ENCODE results near the gene RPS6KB1. TPM values are rescaled to one million over a fixed set of nuclear protein-coding genes. Genes with fewer than 3 reads are reported as not detected.
"Not testable (repeated sequence)": the region's sequence is repeated elsewhere in the genome, so short reads cannot be mapped to it uniquely, and the experiment has no call there.

RPS6KB1 gene
- total RNA-seq, 1 donor from 2014 or later, result 9.3 TPM

DNA sequence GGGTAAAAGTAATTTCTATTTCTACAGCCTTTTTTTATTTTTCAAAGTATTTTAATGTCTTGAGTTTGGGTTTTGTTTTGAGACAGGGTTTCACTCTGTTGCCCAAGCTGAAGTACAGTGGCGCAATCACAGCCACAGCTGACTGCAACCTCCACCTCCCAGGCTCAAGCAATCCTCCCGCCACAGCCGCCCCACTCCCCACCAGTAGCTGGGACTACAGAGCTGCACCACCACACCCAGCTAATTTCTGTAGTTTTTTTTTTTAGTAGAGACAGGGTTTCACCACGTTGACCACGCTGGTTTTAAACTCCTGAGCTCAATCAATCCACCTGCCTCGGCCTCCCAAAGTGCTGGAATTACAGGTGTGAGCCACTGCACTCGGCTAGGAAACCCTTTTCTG lies 44.1 kb upstream of the RPS6KB1 start:
- DNase-seq (ENCODE audit: low spot score in 2 of 2), result no peak
- intact Hi-C loops (cut with DNase I), result no loop called here

GRCh38 chr17:59850311-59850710 lies 42.6 kb upstream of the RPS6KB1 start:
- H3K9me3 ChIP-seq; H3K27ac ChIP-seq; H3K4me3 ChIP-seq; DNase-seq (ENCODE audit: low spot score in 2 of 2); intact Hi-C loops (cut with DNase I); H3K27me3 ChIP-seq; H3K36me3 ChIP-seq: not testable (repeated sequence)
- peaks cover 0 to 44% of the 10 kb centered on the region in 2 donors for H3K4me1 ChIP-seq

More for the DNA sequence above, 44.1 kb upstream of the RPS6KB1 start:
- Histone ChIP-seq H3K27ac (no peak overlapping the region), H3K27me3 (no peaks in the 10 kb centered on the region), H3K4me3 (no peak overlapping the region), H3K9me3 (no peaks in the 10 kb centered on the region), H3K4me1 (peaks cover 0 to 46% of the 10 kb centered on the region in 2 donors), H3K36me3 (no peaks in the 10 kb centered on the region)
- TF ChIP-seq, protein P1, sequence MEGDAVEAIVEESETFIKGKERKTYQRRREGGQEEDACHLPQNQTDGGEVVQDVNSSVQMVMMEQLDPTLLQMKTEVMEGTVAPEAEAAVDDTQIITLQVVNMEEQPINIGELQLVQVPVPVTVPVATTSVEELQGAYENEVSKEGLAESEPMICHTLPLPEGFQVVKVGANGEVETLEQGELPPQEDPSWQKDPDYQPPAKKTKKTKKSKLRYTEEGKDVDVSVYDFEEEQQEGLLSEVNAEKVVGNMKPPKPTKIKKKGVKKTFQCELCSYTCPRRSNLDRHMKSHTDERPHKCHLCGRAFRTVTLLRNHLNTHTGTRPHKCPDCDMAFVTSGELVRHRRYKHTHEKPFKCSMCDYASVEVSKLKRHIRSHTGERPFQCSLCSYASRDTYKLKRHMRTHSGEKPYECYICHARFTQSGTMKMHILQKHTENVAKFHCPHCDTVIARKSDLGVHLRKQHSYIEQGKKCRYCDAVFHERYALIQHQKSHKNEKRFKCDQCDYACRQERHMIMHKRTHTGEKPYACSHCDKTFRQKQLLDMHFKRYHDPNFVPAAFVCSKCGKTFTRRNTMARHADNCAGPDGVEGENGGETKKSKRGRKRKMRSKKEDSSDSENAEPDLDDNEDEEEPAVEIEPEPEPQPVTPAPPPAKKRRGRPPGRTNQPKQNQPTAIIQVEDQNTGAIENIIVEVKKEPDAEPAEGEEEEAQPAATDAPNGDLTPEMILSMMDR (IDR thresholded peaks at IDR 0.05), result no peak

DNA sequence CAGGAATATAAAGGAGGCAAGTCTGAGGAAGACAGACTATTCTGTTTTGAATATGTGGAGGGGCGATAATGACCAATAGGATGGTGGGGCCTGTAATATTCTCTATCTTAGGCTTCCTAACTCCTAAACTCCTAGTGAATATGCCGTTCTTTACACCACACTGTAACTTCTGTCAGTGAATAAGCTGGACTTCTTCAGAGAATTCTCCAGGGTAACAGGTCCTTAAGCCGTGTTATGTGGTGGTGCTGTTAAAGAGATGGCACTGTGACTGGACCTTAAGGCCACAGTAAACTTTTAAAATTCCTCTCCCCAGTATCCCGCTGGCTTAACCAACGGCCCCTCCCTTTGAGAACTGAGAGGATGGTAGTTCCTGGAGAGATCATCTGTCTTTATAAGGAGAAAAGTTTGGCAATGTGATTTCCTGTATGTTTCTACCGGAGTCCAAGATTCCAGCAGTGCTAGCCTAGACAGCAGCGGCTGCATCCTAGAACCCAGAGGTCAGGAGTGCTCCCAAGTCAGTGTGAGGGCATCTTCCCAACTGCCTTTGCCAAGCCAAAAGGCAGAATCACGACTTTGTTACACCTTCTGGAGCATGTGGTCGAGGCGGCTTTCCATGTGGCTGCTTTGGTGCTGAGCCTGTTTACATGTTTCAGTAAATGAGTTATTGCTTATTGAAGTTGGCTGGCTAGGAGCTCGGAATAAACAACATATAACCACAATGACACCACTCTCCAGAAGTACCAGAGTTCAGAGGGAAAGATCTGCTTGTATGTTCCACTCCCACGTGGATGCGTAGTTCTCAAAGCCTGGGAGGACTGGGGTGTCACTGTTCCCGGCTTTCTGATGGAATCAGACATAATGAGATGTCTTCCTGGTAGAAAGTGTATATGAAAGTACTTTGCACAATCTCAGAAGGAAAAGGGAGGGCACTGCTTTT lies 41.2 kb upstream of the RPS6KB1 start:
- Histone ChIP-seq H3K27ac (peak overlapping the region; percentile 60 to 63), H3K9me3 (no peaks in the 10 kb centered on the region), H3K4me1 (peaks cover 0 to 40% of the 10 kb centered on the region in 2 donors), H3K27me3 (no peaks in the 10 kb centered on the region), H3K4me3 (no peak overlapping the region), H3K36me3 (no peaks in the 10 kb centered on the region)
- DNase-seq (ENCODE audit: low spot score in 2 of 2), result peak in 1 of 2 donors; percentile 63
- intact Hi-C loops (cut with DNase I), result no loop called here
- TF ChIP-seq, protein P1 (IDR thresholded peaks at IDR 0.05), result no peak

- H3K27me3 ChIP-seq; H3K4me3 ChIP-seq; H3K9me3 ChIP-seq; H3K36me3 ChIP-seq; intact Hi-C loops (cut with DNase I): not testable (repeated sequence)
- Histone ChIP-seq H3K27ac (peak overlapping the region; percentile 60 to 63), H3K4me1 (peaks cover 0 to 30% of the 10 kb centered on the region in 2 donors)
- DNase-seq (ENCODE audit: low spot score in 2 of 2), result peak in 1 of 2 donors; percentile 12
These were observed 40.1 kb upstream of the RPS6KB1 start for GRCh38 chr17:59852847-59853167.

DNA sequence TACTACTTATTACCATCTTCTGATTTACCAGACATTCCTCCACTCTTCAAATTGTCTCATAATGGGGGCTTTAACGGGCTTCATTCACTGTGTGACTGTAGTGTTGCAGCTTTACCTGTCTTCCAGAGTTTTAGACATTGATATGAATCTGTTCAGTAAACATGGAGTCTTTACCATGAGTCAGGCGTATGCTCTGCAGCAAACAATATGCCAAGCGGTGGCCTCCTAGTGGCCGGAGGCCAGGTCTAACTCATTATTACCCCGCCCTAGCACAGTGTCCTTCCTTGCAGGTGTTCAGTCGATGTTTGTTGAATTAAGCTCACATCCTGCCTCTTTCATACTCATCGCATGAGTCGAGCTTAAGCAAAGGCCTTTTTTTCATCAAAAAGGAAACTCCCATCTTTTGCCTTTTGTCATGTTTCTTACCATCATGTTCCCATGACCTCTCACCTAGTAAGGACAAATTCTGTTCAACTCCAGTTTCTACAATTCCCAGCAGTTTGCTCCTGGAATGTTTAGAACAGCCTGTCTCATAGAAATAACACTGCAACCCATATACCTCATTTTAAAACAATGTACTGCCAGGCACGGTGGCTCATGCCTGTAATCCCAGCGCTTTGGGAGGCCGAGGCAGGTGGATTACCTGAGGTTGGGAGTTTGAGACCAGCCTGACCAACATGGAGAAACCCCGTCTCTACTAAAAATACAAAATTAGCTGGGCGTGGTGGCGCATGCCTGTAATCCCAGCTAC lies 39.6 kb upstream of the RPS6KB1 start:
- DNase-seq (ENCODE audit: low spot score in 2 of 2), result peak in 1 of 2 donors; percentile 71
- intact Hi-C loops (cut with DNase I), result no loop called here
- Histone ChIP-seq H3K27me3 (no peaks in the 10 kb centered on the region), H3K36me3 (no peaks in the 10 kb centered on the region), H3K27ac (peak overlapping the region; percentile 60 to 63), H3K4me1 (peaks cover 0 to 28% of the 10 kb centered on the region in 2 donors), H3K4me3 (no peak overlapping the region), H3K9me3 (no peaks in the 10 kb centered on the region)
- TF ChIP-seq, protein P1 (IDR thresholded peaks at IDR 0.05), result peak in 2 of 3 experiments; percentile 9 to 21

GRCh38 chr17:59853919-59854729 lies 38.8 kb upstream of the RPS6KB1 start:
- H3K36me3 ChIP-seq; H3K4me3 ChIP-seq; H3K9me3 ChIP-seq; intact Hi-C loops (cut with DNase I); H3K27me3 ChIP-seq: not testable (repeated sequence)
- peak in 1 of 2 donors; percentile 51 for DNase-seq (ENCODE audit: low spot score in 2 of 2)
- Histone ChIP-seq H3K27ac (peak overlapping the region; percentile 60 to 63), H3K4me1 (peaks cover 0 to 29% of the 10 kb centered on the region in 2 donors)
